ENCODE measurements around the gene DSCAML1.

DSCAML1 gene

DNA sequence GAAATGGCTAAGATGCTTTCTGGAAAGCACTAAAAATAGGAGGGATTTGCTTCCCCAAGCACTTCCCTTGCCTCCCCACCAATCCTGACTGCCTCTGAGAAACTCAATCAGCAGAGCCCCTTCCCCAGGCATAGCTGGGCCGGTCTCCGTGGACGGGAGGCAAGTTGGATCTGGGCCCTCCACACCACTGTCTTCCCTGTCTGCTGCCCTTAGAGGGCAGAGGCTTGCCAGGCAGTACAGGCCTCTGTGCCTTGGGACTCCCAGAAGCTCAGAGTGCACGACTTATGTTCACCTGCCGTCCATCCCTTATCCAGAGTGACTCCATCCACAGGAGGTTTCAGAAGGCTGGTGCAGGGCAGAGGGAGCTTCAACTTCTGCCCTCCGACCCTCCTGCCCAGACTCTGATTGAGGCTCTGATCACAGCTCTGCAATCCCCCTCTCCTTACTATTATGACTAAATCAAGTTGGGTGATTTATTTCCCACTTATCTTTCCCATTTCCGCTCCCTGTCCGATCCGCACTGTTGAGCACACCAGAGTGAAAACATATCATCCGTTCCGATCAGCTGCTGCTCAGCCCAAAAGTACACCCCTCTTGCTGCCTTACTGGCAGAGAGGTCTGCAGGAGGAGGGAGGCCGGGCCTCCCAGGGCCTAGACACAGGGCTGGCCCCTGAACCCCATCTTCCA lies 71.8 kb downstream of the DSCAML1 start:
- Histone ChIP-seq H3K18ac (ENCODE audit: low read length) (no peak overlapping the region), H3K27ac (ENCODE audit: low read depth, low read length) (no peak overlapping the region), H4K12ac (ENCODE audit: low read depth, low read length) (no peak overlapping the region), H3K4me2 (ENCODE audit: low read length) (no peak overlapping the region), H3K36me3 (ENCODE audit: control insufficient read depth in 1 of 2, insufficient read depth in 2 of 2, low read length in 2 of 2) (no peaks in the 10 kb centered on the region), H3K79me2 (ENCODE audit: control insufficient read depth, insufficient read depth, low read length, poor library complexity) (no peaks in the 10 kb centered on the region), H3K4ac (ENCODE audit: low read depth, low read length) (no peak overlapping the region), H2BK12ac (ENCODE audit: low read length) (no peak overlapping the region), H3K27me3 (ENCODE audit: insufficient read depth, low read length) (no peaks in the 10 kb centered on the region), H3K4me3 (ENCODE audit: low read depth, low read length) (no peak overlapping the region), H3K4me1 (ENCODE audit: control insufficient read depth in 1 of 2, insufficient read depth in 2 of 2, low read length in 2 of 2) (no peaks in the 10 kb centered on the region), H3K23ac (ENCODE audit: low read length) (no peak overlapping the region), H4K91ac (ENCODE audit: low read depth, low read length) (no peak overlapping the region), H4K8ac (ENCODE audit: low read depth, low read length) (no peak overlapping the region), H3K9me3 (ENCODE audit: insufficient read depth, low read depth, low read length) (no peaks in the 10 kb centered on the region), H3K79me1 (ENCODE audit: low read length) (no peaks in the 10 kb centered on the region), H2AK5ac (ENCODE audit: low read length) (no peak overlapping the region), H3K9ac (ENCODE audit: low read length) (no peak overlapping the region), H2BK5ac (ENCODE audit: low read depth, low read length, poor library complexity) (no peak overlapping the region), H2AFZ (ENCODE audit: insufficient read depth, low read length, poor library complexity) (no peak overlapping the region), H3K14ac (ENCODE audit: low read length) (no peak overlapping the region), H2BK120ac (ENCODE audit: insufficient read depth, low read length, poor library complexity) (no peak overlapping the region)
- DNase-seq = no peak
- WGBS (ENCODE audit: extremely low coverage, insufficient coverage, insufficient read length) = no CpG with 5 or more reads among the region's 12 CpGs

DNA sequence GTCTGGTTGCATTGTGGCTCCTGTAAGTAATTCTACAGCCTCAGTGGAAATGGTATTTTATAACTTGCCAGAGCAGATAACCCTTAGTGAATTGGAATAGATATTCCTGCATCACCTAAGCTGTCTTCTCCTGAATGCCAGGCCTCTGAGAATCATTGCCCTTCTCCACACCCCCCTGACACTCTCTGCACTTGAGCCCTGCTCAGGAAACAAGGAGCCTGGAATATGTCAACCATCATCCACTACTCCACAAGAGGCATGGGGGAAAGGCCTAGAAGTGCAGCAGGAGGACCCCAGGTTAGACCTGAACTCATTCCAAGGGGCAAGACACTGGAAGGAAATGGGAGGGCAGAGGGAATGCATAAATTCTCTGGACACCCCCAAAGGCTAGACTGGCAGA lies 72.4 kb downstream of the DSCAML1 start:
- no peak for DNase-seq
- Histone ChIP-seq H3K79me2 (ENCODE audit: control insufficient read depth, insufficient read depth, low read length, poor library complexity) (no peaks in the 10 kb centered on the region), H3K4me1 (ENCODE audit: control insufficient read depth in 1 of 2, insufficient read depth in 2 of 2, low read length in 2 of 2) (peaks cover 0 to 2% of the 10 kb centered on the region in 2 experiments), H3K4me3 (ENCODE audit: low read depth, low read length) (no peak overlapping the region), H4K91ac (ENCODE audit: low read depth, low read length) (no peak overlapping the region), H2AFZ (ENCODE audit: insufficient read depth, low read length, poor library complexity) (no peak overlapping the region), H2BK120ac (ENCODE audit: insufficient read depth, low read length, poor library complexity) (no peak overlapping the region), H2BK5ac (ENCODE audit: low read depth, low read length, poor library complexity) (no peak overlapping the region), H3K14ac (ENCODE audit: low read length) (no peak overlapping the region), H2BK12ac (ENCODE audit: low read length) (no peak overlapping the region), H3K23ac (ENCODE audit: low read length) (no peak overlapping the region), H3K27me3 (ENCODE audit: insufficient read depth, low read length) (no peaks in the 10 kb centered on the region), H3K4me2 (ENCODE audit: low read length) (no peak overlapping the region), H3K18ac (ENCODE audit: low read length) (no peak overlapping the region), H2AK5ac (ENCODE audit: low read length) (no peak overlapping the region), H3K4ac (ENCODE audit: low read depth, low read length) (no peak overlapping the region), H4K8ac (ENCODE audit: low read depth, low read length) (no peak overlapping the region), H3K36me3 (ENCODE audit: control insufficient read depth in 1 of 2, insufficient read depth in 2 of 2, low read length in 2 of 2) (no peaks in the 10 kb centered on the region), H3K79me1 (ENCODE audit: low read length) (no peaks in the 10 kb centered on the region), H4K12ac (ENCODE audit: low read depth, low read length) (no peak overlapping the region), H3K27ac (ENCODE audit: low read depth, low read length) (no peak overlapping the region), H3K9me3 (ENCODE audit: insufficient read depth, low read depth, low read length) (no peaks in the 10 kb centered on the region), H3K9ac (ENCODE audit: low read length) (no peak overlapping the region)

DNA sequence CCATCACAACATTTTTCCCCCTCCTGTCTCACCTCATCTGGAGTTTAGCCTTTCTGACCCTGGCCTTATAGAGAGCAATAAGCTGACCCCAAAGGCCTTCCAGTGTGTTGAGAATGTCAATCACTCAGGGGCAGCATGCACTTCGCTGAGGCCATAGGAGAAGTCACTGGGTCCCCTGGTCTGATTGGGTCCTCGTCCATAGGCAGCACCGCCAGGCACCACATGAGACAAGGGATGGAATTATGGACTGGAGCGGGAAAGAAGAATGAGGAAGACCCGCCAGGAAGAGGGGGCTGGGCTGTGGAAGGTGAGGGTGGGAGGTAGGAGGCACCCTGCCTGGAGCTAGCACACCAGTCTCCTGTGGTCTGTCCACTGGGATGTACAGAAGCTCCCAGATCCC lies 72.9 kb downstream of the DSCAML1 start:
- no peak overlapping the region for H3K4me2 ChIP-seq (ENCODE audit: low read length)
- no peak overlapping the region for H3K4me3 ChIP-seq (ENCODE audit: low read depth, low read length)
- H3K9me3 ChIP-seq (ENCODE audit: insufficient read depth, low read depth, low read length) = no peaks in the 10 kb centered on the region
- H4K8ac ChIP-seq (ENCODE audit: low read depth, low read length) = no peak overlapping the region
- no peak overlapping the region for H4K12ac ChIP-seq (ENCODE audit: low read depth, low read length)
- no CpG with 5 or more reads among the region's 5 CpGs for WGBS (ENCODE audit: extremely low coverage, insufficient coverage, insufficient read length)
- no peak overlapping the region for H2AK5ac ChIP-seq (ENCODE audit: low read length)
- H3K36me3 ChIP-seq (ENCODE audit: control insufficient read depth in 1 of 2, insufficient read depth in 2 of 2, low read length in 2 of 2) = no peaks in the 10 kb centered on the region
- no peak overlapping the region for H3K18ac ChIP-seq (ENCODE audit: low read length)
- no peak overlapping the region for H2BK12ac ChIP-seq (ENCODE audit: low read length)
- H3K27me3 ChIP-seq (ENCODE audit: insufficient read depth, low read length) = no peaks in the 10 kb centered on the region
- no peaks in the 10 kb centered on the region for H3K79me1 ChIP-seq (ENCODE audit: low read length)
- no peak for DNase-seq
- H2BK120ac ChIP-seq (ENCODE audit: insufficient read depth, low read length, poor library complexity) = no peak overlapping the region
- no peak overlapping the region for H3K9ac ChIP-seq (ENCODE audit: low read length)
- no peak overlapping the region for H3K23ac ChIP-seq (ENCODE audit: low read length)
- no peak overlapping the region for H2AFZ ChIP-seq (ENCODE audit: insufficient read depth, low read length, poor library complexity)
- no peak overlapping the region for H3K14ac ChIP-seq (ENCODE audit: low read length)
- peaks cover 0 to 2% of the 10 kb centered on the region in 2 experiments for H3K4me1 ChIP-seq (ENCODE audit: control insufficient read depth in 1 of 2, insufficient read depth in 2 of 2, low read length in 2 of 2)
- H3K79me2 ChIP-seq (ENCODE audit: control insufficient read depth, insufficient read depth, low read length, poor library complexity) = no peaks in the 10 kb centered on the region
- H3K27ac ChIP-seq (ENCODE audit: low read depth, low read length) = no peak overlapping the region
- no peak overlapping the region for H3K4ac ChIP-seq (ENCODE audit: low read depth, low read length)
- H4K91ac ChIP-seq (ENCODE audit: low read depth, low read length) = no peak overlapping the region
- H2BK5ac ChIP-seq (ENCODE audit: low read depth, low read length, poor library complexity) = no peak overlapping the region

DNA sequence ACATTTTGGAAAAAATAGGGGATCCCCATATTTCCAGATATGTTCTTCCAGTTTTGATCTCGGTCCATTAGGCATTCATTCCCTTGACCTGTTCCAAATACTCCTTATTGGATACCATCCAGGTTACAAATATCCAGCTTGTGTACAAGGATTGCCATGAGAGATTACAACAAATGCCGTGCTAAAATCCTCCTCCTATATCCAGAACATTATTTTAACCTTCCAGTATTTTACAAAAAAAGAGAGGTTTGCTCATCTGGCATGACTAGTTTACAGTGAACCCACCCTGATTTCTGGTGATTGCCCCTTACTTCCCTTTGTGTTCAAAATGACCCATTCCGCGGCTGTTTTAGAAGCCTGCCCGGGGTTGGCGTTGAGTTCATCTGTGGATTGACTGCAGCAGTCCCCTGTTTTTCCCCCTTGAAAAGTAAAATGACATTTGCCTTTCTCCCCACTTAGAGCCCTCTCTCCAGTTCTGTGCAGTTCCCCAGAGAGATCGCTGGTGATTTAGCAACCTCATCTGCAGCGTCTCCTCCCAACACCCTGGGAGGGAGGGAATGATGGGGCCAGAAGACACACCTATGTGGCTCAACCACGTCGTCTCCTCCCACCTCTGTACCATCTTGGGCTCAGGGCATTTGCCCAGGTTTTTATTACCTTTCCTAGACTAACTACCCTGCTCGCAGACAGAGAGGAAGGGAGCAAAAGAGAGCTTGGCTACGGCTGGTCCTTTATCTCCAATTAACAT lies 73.6 kb downstream of the DSCAML1 start:
- no peaks in the 10 kb centered on the region for H3K27me3 ChIP-seq (ENCODE audit: insufficient read depth, low read length)
- no peak overlapping the region for H3K14ac ChIP-seq (ENCODE audit: low read length)
- no CpG with 5 or more reads among the region's 12 CpGs for WGBS (ENCODE audit: extremely low coverage, insufficient coverage, insufficient read length)
- H4K12ac ChIP-seq (ENCODE audit: low read depth, low read length) = no peak overlapping the region
- no peak overlapping the region for H2BK12ac ChIP-seq (ENCODE audit: low read length)
- no peak overlapping the region for H2BK120ac ChIP-seq (ENCODE audit: insufficient read depth, low read length, poor library complexity)
- H2AK5ac ChIP-seq (ENCODE audit: low read length) = no peak overlapping the region
- no peak overlapping the region for H2BK5ac ChIP-seq (ENCODE audit: low read depth, low read length, poor library complexity)
- H4K8ac ChIP-seq (ENCODE audit: low read depth, low read length) = no peak overlapping the region
- no peaks in the 10 kb centered on the region for H3K9me3 ChIP-seq (ENCODE audit: insufficient read depth, low read depth, low read length)
- peaks cover 0 to 2% of the 10 kb centered on the region in 2 experiments for H3K4me1 ChIP-seq (ENCODE audit: control insufficient read depth in 1 of 2, insufficient read depth in 2 of 2, low read length in 2 of 2)
- DNase-seq = no peak
- H3K36me3 ChIP-seq (ENCODE audit: control insufficient read depth in 1 of 2, insufficient read depth in 2 of 2, low read length in 2 of 2) = no peaks in the 10 kb centered on the region
- no peaks in the 10 kb centered on the region for H3K79me2 ChIP-seq (ENCODE audit: control insufficient read depth, insufficient read depth, low read length, poor library complexity)
- no peak overlapping the region for H4K91ac ChIP-seq (ENCODE audit: low read depth, low read length)
- H2AFZ ChIP-seq (ENCODE audit: insufficient read depth, low read length, poor library complexity) = no peak overlapping the region
- H3K4ac ChIP-seq (ENCODE audit: low read depth, low read length) = no peak overlapping the region
- H3K9ac ChIP-seq (ENCODE audit: low read length) = no peak overlapping the region
- H3K18ac ChIP-seq (ENCODE audit: low read length) = no peak overlapping the region
- H3K4me3 ChIP-seq (ENCODE audit: low read depth, low read length) = no peak overlapping the region
- no peak overlapping the region for H3K27ac ChIP-seq (ENCODE audit: low read depth, low read length)
- H3K4me2 ChIP-seq (ENCODE audit: low read length) = no peak overlapping the region
- no peaks in the 10 kb centered on the region for H3K79me1 ChIP-seq (ENCODE audit: low read length)
- H3K23ac ChIP-seq (ENCODE audit: low read length) = no peak overlapping the region
